ENCODE data around the gene KANK2. TPM values are rescaled to one million over a fixed set of nuclear protein-coding genes. Genes with fewer than 3 reads are reported as not detected.

Gene KANK2
- 100 to 1,000 TPM in 1 of 4 donors, 10 to 100 TPM in 3; 28.7 to 117 (median 77.7) TPM for total RNA-seq

DNA sequence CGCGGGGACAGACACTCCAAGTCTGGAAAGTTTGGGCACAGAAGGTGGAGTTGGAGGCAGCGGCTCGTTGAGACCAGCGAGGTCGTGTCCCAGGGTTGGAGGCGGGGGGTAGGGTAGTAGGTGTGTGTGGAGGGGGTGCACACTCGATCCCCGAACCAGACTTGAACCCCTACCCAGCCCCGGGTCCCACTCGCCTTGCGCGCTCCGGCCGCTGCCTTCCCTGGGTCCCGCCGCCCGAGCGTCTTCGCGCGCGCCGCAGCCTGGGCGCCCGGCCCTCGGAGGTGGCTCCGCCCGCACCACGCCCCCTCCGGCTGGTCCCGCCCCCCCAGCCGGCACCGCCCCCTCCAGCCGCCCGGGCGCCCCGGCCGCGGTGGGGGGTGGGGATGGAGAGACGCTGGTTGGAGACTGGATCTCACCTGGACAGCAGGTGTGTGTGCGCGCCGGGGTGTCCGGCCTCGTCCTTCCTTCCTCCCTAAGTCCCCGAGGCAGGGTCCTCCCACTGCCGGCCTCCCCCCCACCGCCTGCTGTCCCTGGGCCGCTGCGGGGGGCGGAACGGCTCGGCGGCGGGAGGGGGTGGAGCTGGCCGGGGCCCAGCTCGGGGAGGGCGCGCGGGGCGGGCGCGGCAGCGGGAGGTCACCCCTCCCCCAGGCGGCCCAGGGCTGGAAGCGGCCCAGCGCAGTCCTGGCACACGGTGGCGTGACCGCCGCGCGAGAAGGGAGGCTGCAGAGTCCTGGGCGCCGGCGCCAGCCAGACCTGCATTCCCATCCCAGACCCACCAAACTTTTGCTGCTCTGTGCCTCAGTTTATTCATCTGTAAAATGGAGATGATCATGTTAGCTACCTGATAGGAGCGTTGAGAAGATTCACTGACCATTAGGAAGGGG is at the start of gene KANK2:
TSS of gene KANK2 (minus strand) at position 255 of the 884 bp plus-strand sequence. CDS start 3,034 bp downstream, outside the sequence.
- intact Hi-C loops (cut with DNase I; ENCODE audit: low total_unique reads): no loop called here
- 1 to 3% methylated on average over 19 to 50 of the region's 78 CpGs for WGBS, 2 donors
- DNase-seq (ENCODE audit: low spot score in 2 of 2): peak; percentile 64 to 95
- peak within 1 kb of the TSS; percentile 76 for H3K4me3 ChIP-seq (ENCODE audit: low read depth, poor library complexity, severe bottlenecking)
- no peak for TF ChIP-seq POLR2A (IDR thresholded peaks at IDR 0.05)
- TF ChIP-seq, protein P1, sequence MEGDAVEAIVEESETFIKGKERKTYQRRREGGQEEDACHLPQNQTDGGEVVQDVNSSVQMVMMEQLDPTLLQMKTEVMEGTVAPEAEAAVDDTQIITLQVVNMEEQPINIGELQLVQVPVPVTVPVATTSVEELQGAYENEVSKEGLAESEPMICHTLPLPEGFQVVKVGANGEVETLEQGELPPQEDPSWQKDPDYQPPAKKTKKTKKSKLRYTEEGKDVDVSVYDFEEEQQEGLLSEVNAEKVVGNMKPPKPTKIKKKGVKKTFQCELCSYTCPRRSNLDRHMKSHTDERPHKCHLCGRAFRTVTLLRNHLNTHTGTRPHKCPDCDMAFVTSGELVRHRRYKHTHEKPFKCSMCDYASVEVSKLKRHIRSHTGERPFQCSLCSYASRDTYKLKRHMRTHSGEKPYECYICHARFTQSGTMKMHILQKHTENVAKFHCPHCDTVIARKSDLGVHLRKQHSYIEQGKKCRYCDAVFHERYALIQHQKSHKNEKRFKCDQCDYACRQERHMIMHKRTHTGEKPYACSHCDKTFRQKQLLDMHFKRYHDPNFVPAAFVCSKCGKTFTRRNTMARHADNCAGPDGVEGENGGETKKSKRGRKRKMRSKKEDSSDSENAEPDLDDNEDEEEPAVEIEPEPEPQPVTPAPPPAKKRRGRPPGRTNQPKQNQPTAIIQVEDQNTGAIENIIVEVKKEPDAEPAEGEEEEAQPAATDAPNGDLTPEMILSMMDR (IDR thresholded peaks at IDR 0.05): no peak

DNA sequence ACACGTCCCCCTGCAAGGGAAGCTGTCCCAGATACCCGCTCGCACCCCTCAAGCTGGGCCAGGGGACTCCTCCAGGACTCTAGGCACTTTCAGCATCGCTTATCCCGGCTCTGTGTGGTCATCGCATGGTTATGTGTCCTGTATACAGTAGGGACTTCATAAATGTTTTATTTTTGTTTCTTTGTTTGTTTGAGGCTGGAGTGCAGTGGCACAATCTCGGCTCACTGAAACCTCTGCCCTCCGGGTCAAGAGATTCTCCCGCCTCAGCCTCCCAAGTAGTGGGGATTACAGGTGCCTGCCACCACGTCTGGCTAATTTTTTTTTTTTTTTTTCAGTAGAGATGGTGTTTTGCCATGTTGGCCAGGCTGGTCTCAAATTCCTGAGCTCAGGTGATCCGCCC is 49.6 kb upstream of the KANK2 start:
- H3K4me3 ChIP-seq (ENCODE audit: low read depth, poor library complexity, severe bottlenecking): no peak overlapping the region
- TF ChIP-seq, protein P1 (IDR thresholded peaks at IDR 0.05): no peak
- no peak for TF ChIP-seq POLR2A (IDR thresholded peaks at IDR 0.05)
- 90 to 92% methylated on average over 11 of the region's 11 CpGs for WGBS, 2 donors
- DNase-seq (ENCODE audit: low spot score in 2 of 2): no peak
- intact Hi-C loops (cut with DNase I; ENCODE audit: low total_unique reads): no loop called here

DNA sequence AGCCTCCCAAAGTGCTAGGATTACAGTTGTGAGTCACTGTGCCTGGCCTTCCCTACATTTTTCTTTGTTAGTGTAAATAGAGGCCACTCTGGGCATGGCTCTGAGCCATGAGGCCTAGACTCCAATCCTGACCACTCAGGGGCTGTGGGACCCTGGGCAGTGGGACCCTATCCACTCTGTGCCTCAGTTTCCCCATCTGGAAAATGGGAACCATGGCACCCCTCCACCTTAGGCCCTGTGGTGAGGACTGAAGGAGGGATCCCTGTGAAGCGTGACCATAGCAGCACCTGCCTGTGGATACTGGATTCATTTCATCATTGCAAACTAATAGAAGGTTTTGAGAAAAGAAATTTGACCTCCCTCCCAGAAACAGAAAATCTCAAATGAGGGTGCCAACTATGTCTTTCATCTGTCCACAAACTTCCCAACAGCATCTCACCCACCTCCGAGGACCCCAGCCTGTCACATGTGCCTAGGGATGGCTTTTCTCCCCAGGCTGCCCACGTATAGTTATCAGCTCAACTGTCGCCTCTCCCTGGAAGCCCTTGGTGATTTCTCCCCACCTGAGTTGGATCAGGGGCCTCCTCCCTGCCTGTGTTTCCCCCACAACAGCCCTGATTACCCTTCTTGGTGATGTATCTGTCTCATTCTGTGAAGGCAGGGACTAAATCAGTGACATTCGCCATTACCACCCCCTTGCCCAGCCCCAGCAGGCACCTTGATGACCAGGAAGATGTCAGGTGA is 47.7 kb upstream of the KANK2 start:
- 92 to 93% methylated on average over 5 of the region's 5 CpGs for WGBS, 2 donors
- no peak overlapping the region for H3K4me3 ChIP-seq (ENCODE audit: low read depth, poor library complexity, severe bottlenecking)
- intact Hi-C loops (cut with DNase I; ENCODE audit: low total_unique reads): no loop called here
- DNase-seq (ENCODE audit: low spot score in 2 of 2): no peak
- TF ChIP-seq POLR2A (IDR thresholded peaks at IDR 0.05): no peak
- TF ChIP-seq, protein P1 (IDR thresholded peaks at IDR 0.05): no peak

DNA sequence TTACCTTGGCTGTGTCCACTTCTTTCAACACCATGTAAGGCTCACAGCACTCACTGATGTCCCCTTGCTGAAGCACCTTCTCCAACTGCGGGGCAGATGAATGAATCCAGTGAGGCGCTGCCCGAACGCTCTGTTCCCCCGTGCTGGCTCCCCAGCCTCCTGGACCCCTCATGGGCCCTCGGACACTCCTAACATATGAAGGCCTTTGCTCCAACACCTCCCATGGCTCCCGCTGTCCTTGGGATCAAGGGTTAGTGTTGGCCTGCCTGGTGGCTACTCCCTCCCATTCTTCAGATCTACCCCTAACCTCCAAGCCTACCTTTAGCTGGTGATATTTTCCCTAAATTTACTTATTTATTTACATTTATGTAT is 46.4 kb upstream of the KANK2 start:
- TF ChIP-seq, protein P1 (IDR thresholded peaks at IDR 0.05): no peak
- TF ChIP-seq POLR2A (IDR thresholded peaks at IDR 0.05): no peak
- WGBS, 2 donors: 93 to 100% methylated on average over 7 of the region's 7 CpGs
- DNase-seq (ENCODE audit: low spot score in 2 of 2): no peak
- H3K4me3 ChIP-seq (ENCODE audit: low read depth, poor library complexity, severe bottlenecking): no peak overlapping the region
- intact Hi-C loops (cut with DNase I; ENCODE audit: low total_unique reads): no loop called here

DNA sequence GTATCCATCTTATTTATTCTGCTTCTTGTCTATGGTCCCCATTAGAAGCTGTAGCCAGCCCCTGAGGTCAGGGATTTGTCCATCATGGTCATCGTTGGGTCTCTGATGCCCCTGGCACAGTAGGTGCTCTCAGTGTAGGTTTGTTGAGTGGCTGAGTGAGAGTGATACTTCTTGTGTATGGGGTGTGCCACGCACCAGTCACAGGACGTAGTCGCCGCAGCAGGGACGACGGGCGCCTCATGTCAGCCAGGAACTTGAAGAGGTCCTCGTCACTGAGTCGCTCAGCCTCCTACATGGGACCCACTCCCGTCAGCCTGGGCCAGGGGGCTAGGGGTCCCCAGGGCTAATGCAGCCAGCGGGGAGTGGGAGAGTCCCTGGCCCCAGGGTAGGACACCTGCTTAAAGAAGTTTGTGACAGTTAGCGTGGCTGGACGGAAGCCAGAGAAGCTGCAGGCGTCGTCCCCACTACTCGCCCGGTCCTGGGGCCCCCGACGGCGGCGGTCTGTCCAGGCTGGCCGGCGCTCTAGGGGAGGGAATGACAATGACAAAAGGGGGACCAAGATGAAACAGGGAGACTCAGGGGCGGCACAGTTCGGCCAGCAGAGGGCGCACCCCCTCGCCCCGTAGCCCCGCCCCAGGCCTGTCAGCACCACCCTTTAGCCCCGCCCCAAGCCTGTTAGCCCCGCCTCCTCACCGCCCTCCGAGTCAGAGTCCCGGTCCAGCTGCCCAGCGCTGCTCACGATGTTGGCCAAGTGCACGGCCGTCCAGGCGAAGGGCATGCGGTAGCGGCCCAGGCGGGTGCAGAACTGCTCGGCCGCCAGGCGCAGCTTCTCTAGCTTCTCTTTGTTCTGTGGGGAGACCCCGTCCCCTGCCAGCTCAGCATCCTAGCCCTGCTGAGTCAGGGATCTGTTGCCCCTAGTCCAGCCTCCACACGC is 45.8 kb upstream of the KANK2 start:
- DNase-seq (ENCODE audit: low spot score in 2 of 2): peak; percentile 79 to 98
- intact Hi-C loops (cut with DNase I; ENCODE audit: low total_unique reads): no loop called here
- H3K4me3 ChIP-seq (ENCODE audit: low read depth, poor library complexity, severe bottlenecking): no peak overlapping the region
- WGBS, 2 donors: 45 to 62% methylated on average over 29 to 46 of the region's 48 CpGs
- no peak for TF ChIP-seq POLR2A (IDR thresholded peaks at IDR 0.05)
- TF ChIP-seq, protein P1 (IDR thresholded peaks at IDR 0.05): no peak

Measured in lower leg skin (tissue), 4 donors.